ACC112 (cell line): Measurements from ENCODE around the gene SRPK3.
"Not testable (repeated sequence)": the region's sequence is repeated elsewhere in the genome, so short reads cannot be mapped to it uniquely, and the experiment has no call there.

ENCODE experiments used
- H2AFZ ChIP-seq: fragments of 200-600 bp; sonication (generic); one replicate; pipeline ENCODE4 v1.6.0; 2017; ENCODE audit warnings: antibody characterized with exemption, low read length; ENCODE audit not compliant: unreplicated experiment
- H3K27ac ChIP-seq: fragments of 200-600 bp; sonication (generic); 2 replicates; pipeline ENCODE4 v1.5.1; 2014; ENCODE audit warnings: low read depth, mild to moderate bottlenecking, antibody characterized with exemption, low read length, moderate library complexity
- H3K27me3 ChIP-seq: fragments of 200-600 bp; sonication (generic); 2 replicates; pipeline ENCODE4 v1.6.1; 2014; ENCODE audit warnings: mild to moderate bottlenecking, antibody characterized with exemption, low read length, moderate library complexity, mixed read lengths; ENCODE audit not compliant: insufficient read depth
- H3K36me3 ChIP-seq: fragments of 200-600 bp; sonication (generic); 2 replicates; pipeline ENCODE4 v1.6.1; 2016; ENCODE audit warnings: mild to moderate bottlenecking, antibody characterized with exemption, low read length, moderate library complexity, mixed read lengths; ENCODE audit not compliant: insufficient read depth
- H3K4me1 ChIP-seq: fragments of 200-600 bp; sonication (generic); one replicate; pipeline ENCODE4 v1.6.1; 2016; ENCODE audit warnings: low read length, mixed read lengths; ENCODE audit not compliant: insufficient read depth, unreplicated experiment, control insufficient read depth
- H3K4me3 ChIP-seq: fragments of 200-600 bp; sonication (generic); 2 replicates; pipeline ENCODE4 v1.5.1; 2014; ENCODE audit warnings: mild to moderate bottlenecking, low read depth, low read length
- H3K79me2 ChIP-seq: fragments of 200-600 bp; sonication (generic); one replicate; pipeline ENCODE4 v1.6.0; 2016; ENCODE audit warnings: low read length; ENCODE audit not compliant: control insufficient read depth, unreplicated experiment, insufficient read depth

The SRPK3 gene

DNA sequence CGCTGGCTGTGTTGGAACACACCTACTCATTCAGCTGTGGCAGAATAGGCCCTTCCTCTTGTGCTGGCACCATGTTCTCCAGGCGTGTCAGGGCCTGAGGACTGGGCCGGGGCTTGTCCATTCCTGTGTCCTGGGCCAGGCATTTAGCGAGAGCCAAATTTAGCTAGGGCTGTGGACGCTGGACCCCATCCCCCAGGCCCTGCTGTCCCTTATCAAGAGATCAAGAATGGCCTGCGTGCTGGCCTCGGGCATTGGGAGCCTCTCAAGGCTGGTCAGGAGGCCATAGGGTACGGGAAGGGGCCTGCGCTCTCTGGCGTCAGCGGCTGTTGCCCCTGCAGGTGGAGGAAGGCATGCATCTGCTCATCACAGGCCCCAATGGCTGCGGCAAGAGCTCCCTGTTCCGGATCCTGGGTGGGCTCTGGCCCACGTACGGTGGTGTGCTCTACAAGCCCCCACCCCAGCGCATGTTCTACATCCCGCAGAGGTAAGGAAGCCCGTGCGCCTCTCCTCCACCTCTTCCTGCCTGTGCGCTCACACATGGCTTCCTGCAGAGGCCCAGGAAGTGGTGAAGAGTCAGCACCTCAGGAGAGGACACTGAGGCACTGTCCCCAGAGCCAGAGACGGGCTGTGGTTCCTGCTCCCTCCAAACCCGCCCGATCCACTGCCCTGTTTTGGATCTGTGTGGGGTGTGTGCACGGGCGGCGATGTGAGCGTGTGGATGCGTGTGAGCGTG is 40.9 kb upstream of the SRPK3 start:
- H3K4me3 ChIP-seq: no peak overlapping the region
- no peak overlapping the region for H2AFZ ChIP-seq
- no peaks in the 10 kb centered on the region for H3K4me1 ChIP-seq
- H3K79me2 ChIP-seq: no peaks in the 10 kb centered on the region
- H3K27ac ChIP-seq: no peak overlapping the region
- no peaks in the 10 kb centered on the region for H3K27me3 ChIP-seq
- no peaks in the 10 kb centered on the region for H3K36me3 ChIP-seq

DNA sequence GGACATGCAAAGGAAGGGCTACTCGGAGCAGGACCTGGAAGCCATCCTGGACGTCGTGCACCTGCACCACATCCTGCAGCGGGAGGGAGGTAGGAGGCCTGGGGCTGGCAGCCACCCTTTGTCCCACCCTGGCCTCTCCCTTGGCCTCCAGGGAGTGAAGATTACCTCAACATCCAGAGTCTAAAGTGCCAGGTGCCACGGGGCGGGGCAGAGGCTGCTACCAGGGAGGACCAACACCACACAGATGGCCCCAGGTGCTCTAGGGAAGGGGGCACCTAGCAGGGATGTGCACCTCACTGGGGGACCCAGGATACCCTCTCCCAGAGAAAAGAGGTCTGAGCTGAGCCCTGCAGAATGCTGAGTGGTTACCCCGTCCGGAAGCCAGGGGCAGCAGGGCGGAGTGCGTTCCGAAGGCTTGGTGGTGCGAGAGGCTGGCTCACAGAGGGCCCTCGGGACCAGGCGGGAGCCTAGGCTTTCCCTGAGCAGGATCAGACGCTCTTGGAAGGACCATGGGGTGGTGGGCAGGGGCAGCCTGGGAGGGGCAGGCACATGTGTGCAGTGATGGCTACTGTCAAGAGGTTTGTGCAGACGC is 40.1 kb upstream of the SRPK3 start:
- no peak overlapping the region for H2AFZ ChIP-seq
- H3K36me3 ChIP-seq: no peaks in the 10 kb centered on the region
- no peak overlapping the region for H3K27ac ChIP-seq
- H3K4me3 ChIP-seq: no peak overlapping the region
- no peaks in the 10 kb centered on the region for H3K4me1 ChIP-seq
- H3K27me3 ChIP-seq: no peaks in the 10 kb centered on the region
- no peaks in the 10 kb centered on the region for H3K79me2 ChIP-seq

DNA sequence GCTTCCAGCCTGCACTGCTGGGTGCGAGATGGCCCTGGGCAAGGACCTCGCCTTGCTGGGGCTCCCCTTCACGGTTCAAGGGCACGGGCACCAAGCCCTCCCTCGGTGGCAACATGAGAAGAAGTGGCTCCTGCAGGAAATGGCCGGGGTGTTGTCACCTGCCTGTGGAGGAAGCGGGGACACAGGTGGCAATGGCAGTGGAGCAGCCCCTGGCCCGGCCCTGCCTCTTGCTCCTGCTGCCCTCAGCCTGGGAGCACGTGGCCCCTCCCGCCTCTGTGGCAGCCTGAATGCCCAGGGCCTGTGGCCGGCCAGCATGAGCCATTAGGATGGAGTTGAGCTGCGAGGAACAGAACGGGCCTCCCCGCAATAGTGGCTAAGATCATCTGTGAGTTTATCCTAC is 39.4 kb upstream of the SRPK3 start:
- no peaks in the 10 kb centered on the region for H3K36me3 ChIP-seq
- H3K27ac ChIP-seq: no peak overlapping the region
- no peak overlapping the region for H2AFZ ChIP-seq
- H3K79me2 ChIP-seq: no peaks in the 10 kb centered on the region
- H3K27me3 ChIP-seq: no peaks in the 10 kb centered on the region
- H3K4me3 ChIP-seq: no peak overlapping the region
- no peaks in the 10 kb centered on the region for H3K4me1 ChIP-seq

DNA sequence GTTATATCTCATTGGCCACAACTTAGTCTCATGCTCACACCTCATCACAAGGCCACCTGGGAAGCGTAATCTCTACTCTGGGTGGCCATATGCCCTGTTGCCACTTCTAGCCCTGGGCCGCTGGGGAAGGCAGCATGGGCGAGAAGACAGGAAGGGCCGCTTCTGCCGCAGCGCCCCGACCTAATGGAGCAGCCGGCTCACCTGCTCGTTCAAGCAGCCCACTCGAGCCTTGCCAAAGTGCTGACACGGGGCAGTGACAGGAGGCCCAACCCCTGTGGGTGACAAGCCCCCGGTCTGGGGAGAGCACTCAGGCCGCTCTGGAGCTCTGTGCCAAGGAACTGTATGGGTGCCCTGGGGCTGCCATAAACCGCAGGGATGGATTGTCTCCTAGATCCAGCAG is 38.7 kb upstream of the SRPK3 start:
- H2AFZ ChIP-seq, H3K36me3 ChIP-seq, H3K4me3 ChIP-seq, H3K79me2 ChIP-seq, H3K27me3 ChIP-seq, H3K4me1 ChIP-seq, H3K27ac ChIP-seq: not testable (repeated sequence)

DNA sequence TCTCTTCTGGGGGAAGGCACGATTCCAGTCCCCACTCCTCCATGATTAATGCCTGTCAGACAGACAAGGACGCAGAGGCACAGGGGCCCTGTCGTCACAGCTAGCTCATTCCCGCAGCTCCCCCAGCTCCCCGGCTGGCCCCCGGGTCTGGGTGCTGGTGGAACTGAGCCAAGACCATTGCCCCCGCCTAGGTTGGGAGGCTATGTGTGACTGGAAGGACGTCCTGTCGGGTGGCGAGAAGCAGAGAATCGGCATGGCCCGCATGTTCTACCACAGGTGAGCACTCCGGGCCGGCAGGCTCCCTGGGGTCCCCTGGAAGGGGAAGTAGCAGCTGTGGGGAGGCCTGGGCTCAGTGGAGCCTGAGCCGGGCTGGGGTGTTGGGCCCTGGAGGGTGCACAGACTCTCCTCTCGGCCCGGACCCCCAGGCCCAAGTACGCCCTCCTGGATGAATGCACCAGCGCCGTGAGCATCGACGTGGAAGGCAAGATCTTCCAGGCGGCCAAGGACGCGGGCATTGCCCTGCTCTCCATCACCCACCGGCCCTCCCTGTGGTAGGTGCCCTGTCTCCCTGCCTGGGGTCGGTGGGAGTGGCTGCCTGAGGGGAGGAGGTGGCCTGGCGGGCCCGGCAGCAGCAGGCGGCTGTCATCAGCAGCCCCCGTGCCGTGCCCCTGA is 37.9 kb upstream of the SRPK3 start:
- H3K4me1 ChIP-seq, H3K4me3 ChIP-seq, H3K27me3 ChIP-seq, H3K36me3 ChIP-seq, H3K79me2 ChIP-seq, H2AFZ ChIP-seq, H3K27ac ChIP-seq: not testable (repeated sequence)

DNA sequence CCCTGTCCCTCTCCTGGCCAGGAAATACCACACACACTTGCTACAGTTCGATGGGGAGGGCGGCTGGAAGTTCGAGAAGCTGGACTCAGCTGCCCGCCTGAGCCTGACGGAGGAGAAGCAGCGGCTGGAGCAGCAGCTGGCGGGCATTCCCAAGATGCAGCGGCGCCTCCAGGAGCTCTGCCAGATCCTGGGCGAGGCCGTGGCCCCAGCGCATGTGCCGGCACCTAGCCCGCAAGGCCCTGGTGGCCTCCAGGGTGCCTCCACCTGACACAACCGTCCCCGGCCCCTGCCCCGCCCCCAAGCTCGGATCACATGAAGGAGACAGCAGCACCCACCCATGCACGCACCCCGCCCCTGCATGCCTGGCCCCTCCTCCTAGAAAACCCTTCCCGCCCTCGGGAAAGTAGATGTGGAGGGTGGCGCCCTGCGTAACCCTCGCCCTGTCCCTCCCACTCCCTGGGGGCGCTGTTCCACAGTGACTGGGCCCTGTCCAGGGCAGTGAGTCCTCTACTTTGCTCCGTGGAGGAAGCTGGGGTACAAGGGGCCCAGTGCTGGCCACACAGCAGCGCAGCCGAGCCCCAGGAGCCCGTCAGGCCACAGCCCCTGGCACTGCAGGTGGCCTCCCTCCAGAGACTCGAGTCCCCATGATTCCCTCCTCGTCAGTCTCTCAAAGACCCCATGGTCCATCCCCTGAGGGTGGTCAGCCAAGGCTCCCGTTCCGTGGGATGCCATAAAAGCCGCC is 37.2 kb upstream of the SRPK3 start:
- not testable (repeated sequence) for H3K4me1 ChIP-seq, H2AFZ ChIP-seq, H3K79me2 ChIP-seq, H3K27me3 ChIP-seq, H3K27ac ChIP-seq, H3K4me3 ChIP-seq, H3K36me3 ChIP-seq

DNA sequence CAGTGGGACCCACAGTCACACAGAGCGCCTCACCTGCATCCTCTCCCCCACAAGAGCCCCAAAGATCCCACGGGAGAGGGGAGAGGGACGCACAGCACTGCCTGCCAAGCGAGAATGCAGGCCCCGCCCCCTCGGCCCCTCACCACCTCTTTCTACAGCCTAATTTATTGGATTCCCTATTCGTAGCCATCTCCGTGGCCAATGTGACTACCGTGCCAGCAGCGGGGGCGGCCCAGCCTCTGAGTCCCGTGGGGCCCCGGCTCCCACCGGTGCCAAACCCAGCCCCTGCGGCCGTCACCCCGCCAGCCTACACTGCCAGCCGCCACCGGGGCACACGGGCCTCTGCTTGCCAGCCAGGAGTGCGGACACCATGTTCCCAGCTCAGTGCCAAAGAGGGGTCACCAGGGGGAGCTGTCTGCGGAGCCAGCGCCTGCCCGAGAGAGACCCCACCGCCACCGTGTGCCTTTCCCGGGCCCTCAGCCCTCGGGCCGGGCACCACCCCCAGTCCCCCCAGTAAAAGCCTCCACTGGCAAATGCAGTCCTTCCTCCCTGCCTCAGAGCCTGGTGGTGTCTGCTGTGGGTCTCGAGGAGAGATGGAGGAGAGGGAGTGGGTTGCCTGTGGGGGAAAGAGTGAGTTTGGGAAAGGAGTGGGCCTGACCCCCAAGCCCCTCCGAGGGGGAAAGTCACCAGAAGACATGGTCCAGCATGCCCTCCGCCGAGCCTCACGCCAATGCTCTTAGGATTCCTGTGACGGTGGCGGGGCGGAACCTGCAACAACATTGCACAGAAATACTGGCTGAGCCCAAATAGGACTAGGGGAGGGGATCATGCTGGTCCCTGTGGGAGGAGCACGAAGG is 36.4 kb upstream of the SRPK3 start:
- no peaks in the 10 kb centered on the region for H3K27me3 ChIP-seq
- no peak overlapping the region for H3K27ac ChIP-seq
- no peak overlapping the region for H2AFZ ChIP-seq
- H3K4me3 ChIP-seq: no peak overlapping the region
- H3K36me3 ChIP-seq: no peaks in the 10 kb centered on the region
- H3K79me2 ChIP-seq: no peaks in the 10 kb centered on the region
- no peaks in the 10 kb centered on the region for H3K4me1 ChIP-seq

DNA sequence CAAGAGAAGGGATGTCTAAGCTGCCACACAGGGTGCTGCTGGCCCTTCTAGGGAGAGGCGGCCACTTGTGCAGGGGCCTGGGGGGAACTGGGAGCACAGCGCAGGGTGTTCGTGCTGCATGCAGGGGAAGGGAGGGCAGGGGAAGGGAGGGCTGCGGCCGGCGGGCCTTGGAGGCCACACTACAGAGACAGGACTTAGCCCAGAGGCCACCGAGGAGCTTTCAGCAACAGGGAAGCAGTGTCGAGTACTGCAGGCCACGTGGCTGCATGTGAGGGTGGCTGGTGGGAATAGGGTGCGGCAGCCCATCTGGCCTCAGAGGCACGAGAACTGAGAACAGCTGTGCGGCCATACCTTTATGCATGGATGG is 35.8 kb upstream of the SRPK3 start:
- H3K27me3 ChIP-seq, H3K27ac ChIP-seq, H3K36me3 ChIP-seq, H3K4me3 ChIP-seq, H2AFZ ChIP-seq, H3K4me1 ChIP-seq, H3K79me2 ChIP-seq: not testable (repeated sequence)

DNA sequence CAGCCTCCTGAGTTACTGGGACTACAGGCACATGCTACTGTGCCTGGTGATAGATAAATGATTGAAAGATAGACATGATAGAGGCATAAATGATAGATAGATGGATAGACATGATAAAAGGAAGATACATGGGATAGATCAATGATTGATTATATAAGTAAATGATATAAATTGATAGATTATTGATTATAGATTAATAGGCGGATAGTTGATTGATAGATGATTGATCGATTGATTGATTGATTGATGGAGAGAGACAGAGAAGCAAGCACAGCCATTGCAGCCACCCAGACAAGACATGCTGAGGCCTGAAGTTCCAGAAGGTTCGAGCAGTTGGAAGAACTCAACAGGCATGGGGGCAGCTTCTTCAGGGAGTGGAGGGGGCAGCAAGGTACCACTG is 34.5 kb upstream of the SRPK3 start:
- Histone ChIP-seq H3K4me1 (no peaks in the 10 kb centered on the region), H2AFZ (no peak overlapping the region), H3K27ac (no peak overlapping the region)

DNA sequence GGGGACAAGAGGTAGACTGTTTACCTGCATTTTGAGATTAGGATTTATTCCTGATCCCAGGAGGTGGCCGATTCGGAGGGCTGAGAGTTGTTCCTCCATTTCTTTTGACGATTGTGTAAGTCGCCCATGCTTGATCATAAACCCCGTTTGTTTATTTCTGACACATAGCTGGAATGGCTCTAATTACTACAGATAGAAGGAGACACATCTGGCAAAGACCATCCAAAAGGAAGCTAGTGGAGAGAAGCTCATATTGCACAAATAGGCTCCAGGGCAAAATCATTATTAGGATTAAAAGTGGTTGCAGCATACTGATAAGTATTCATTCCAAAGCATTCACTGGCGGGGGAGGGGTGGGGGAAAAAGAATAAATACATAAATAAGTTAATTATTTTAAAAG is 33.9 kb upstream of the SRPK3 start:
- H3K36me3 ChIP-seq, H3K79me2 ChIP-seq, H3K27me3 ChIP-seq, H2AFZ ChIP-seq, H3K4me1 ChIP-seq, H3K4me3 ChIP-seq, H3K27ac ChIP-seq: not testable (repeated sequence)

More for the DNA sequence above, 34.5 kb upstream of the SRPK3 start:
- Histone ChIP-seq H3K79me2 (no peaks in the 10 kb centered on the region), H3K36me3 (no peaks in the 10 kb centered on the region), H3K4me3 (no peak overlapping the region), H3K27me3 (no peaks in the 10 kb centered on the region)
